Fibroblast of pulmonary artery (primary cell): ENCODE data around the gene ZNF546.

Experiments used
- DNase-seq: peaks from one replicate; pipeline ENCODE4 v3.0.0-alpha.2; 2010; ENCODE audit warnings: low read depth
- H3K4me3 ChIP-seq: replicated peaks from 2 replicates; pipeline ENCODE4 v1.5.1; 2011; ENCODE audit warnings: low read depth, mild to moderate bottlenecking, control low read depth, low read length, moderate library complexity
- CTCF ChIP-seq: IDR thresholded peaks from 2 replicates; pipeline ENCODE4 v1.5.1; 2011; ENCODE audit warnings: mild to moderate bottlenecking, control low read depth, low read length, inconsistent platforms; ENCODE audit errors: missing control alignments

ZNF546 gene

GRCh38 chr19:40055832-40056504 lies 59.1 kb downstream of the ZNF546 start, which contains the start of gene ZNF780B:
Gene ZNF780B, minus strand, starts transcription at chr19:40056231. Its CDS starts 5,899 bp downstream, at chr19:40050332.
- no peak for TF ChIP-seq CTCF
- DNase-seq, result peak; percentile 59
- peak within 1 kb of the TSS; percentile 87 for H3K4me3 ChIP-seq

- DNase-seq, result no peak
- TF ChIP-seq CTCF, result no peak
- peak overlapping the region; percentile 87 for H3K4me3 ChIP-seq
Observed at GRCh38 chr19:40056505-40056904, 59.6 kb downstream of the ZNF546 start.

- H3K4me3 ChIP-seq, result no peak overlapping the region
- TF ChIP-seq CTCF, result no peak
- no peak for DNase-seq
Observed at GRCh38 chr19:40057166-40057565, 60.3 kb downstream of the ZNF546 start.

GRCh38 chr19:40059624-40060023 lies 62.8 kb downstream of the ZNF546 start:
- TF ChIP-seq CTCF, result no peak
- DNase-seq, result no peak
- H3K4me3 ChIP-seq, result no peak overlapping the region

- no peak for TF ChIP-seq CTCF
- DNase-seq, result no peak
- no peak overlapping the region for H3K4me3 ChIP-seq
Observed at GRCh38 chr19:40070058-40070457, 73.2 kb downstream of the ZNF546 start.
